ENCODE data around the gene TSBP1.

DNA sequence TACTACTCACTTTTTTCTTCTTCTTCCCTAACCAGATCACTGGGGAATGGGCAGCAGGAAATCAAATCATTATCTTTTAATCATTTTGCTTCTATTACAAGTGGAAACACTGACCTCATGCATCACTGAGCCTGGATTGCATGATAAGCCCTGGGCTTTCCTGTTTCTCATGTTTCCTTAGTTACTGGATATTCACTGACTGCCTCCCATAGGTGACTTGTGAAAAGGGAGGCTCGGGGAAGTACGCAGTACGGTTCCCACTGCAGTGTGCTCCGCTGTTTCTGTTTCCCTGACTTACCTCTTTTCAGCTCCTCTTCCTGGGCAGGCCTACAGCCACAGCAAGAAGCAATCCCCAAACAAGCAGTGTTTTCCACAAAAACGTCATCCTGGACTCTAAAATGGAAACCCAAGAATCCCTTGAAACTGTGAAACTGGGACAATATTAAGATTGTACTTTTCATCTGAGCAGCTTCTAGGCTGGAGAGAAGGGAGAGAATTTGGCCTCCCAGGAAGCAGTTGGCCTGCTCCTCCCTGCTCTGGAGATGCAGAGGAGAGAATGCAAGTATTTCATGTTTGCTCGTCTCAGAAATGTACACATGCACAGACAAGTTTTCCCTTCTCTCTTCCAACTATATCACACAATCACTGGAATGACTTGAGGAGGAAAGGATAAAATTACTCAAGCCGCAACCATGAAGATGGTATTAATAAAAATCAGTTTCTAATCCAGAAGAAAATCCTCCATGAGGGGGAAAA is 22.1 kb upstream of the TSBP1 start:
- TF ChIP-seq, protein P1, sequence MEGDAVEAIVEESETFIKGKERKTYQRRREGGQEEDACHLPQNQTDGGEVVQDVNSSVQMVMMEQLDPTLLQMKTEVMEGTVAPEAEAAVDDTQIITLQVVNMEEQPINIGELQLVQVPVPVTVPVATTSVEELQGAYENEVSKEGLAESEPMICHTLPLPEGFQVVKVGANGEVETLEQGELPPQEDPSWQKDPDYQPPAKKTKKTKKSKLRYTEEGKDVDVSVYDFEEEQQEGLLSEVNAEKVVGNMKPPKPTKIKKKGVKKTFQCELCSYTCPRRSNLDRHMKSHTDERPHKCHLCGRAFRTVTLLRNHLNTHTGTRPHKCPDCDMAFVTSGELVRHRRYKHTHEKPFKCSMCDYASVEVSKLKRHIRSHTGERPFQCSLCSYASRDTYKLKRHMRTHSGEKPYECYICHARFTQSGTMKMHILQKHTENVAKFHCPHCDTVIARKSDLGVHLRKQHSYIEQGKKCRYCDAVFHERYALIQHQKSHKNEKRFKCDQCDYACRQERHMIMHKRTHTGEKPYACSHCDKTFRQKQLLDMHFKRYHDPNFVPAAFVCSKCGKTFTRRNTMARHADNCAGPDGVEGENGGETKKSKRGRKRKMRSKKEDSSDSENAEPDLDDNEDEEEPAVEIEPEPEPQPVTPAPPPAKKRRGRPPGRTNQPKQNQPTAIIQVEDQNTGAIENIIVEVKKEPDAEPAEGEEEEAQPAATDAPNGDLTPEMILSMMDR (IDR thresholded peaks at IDR 0.05) = no peak
- TF ChIP-seq POLR2A (IDR thresholded peaks at IDR 0.05) = no peak
